Measurements from ENCODE around the gene PEMT.

DNA sequence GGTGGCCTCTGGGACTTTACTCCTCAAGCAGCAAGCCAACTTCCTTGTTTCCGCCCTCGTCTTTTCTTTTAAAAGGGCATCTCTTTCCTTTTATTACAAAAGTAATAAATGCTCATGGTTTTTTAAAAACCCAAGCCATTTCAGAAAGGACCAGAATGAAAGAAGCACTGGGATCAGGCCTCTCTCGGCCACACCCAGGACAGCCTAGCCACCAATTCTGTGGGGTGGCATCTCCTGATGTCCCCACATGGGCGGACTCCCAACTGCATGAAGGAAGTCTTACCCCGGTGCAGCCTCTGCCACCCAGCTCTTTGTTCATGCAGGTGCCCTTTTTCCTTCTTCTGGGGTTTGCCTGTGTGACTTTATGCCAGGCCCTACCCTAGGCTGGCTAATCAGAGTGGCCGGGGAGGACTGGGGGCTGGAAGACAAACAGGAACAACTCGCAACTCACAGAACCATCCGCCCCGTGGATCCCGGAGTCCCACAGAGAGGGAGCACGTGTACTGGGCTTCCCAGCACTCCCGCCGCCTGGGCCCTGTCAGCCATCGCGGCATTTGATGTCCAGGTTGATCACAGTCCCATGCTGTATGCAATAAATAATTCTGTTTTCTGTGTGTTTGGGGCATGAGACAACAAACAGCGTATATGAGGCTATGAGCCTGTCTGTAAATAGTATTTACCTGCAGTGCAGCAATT lies 92.8 kb downstream of the PEMT start:
- TF ChIP-seq, protein P1, sequence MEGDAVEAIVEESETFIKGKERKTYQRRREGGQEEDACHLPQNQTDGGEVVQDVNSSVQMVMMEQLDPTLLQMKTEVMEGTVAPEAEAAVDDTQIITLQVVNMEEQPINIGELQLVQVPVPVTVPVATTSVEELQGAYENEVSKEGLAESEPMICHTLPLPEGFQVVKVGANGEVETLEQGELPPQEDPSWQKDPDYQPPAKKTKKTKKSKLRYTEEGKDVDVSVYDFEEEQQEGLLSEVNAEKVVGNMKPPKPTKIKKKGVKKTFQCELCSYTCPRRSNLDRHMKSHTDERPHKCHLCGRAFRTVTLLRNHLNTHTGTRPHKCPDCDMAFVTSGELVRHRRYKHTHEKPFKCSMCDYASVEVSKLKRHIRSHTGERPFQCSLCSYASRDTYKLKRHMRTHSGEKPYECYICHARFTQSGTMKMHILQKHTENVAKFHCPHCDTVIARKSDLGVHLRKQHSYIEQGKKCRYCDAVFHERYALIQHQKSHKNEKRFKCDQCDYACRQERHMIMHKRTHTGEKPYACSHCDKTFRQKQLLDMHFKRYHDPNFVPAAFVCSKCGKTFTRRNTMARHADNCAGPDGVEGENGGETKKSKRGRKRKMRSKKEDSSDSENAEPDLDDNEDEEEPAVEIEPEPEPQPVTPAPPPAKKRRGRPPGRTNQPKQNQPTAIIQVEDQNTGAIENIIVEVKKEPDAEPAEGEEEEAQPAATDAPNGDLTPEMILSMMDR (IDR thresholded peaks at IDR 0.05; ENCODE audit: low read length): no peak
- TF ChIP-seq EZH2phosphoT487 (IDR thresholded peaks at IDR 0.05; ENCODE audit: low read length): no peak
- TF ChIP-seq EZH2 (optimal IDR thresholded peaks at IDR 0.05; ENCODE audit: low read depth, low read length): no peak

All from MM.1S (cell line).